ENCODE results near the gene LY6G6C. TPM values are rescaled to one million over a fixed set of nuclear protein-coding genes. Genes with fewer than 3 reads are reported as not detected.

LY6G6C gene
- total and polyA plus RNA-seq, 2 of the 13 experiments (the other 11 are each of a cell fraction or from before 2014, with no cell fraction given): 0.15 TPM; not detected in 1

DNA sequence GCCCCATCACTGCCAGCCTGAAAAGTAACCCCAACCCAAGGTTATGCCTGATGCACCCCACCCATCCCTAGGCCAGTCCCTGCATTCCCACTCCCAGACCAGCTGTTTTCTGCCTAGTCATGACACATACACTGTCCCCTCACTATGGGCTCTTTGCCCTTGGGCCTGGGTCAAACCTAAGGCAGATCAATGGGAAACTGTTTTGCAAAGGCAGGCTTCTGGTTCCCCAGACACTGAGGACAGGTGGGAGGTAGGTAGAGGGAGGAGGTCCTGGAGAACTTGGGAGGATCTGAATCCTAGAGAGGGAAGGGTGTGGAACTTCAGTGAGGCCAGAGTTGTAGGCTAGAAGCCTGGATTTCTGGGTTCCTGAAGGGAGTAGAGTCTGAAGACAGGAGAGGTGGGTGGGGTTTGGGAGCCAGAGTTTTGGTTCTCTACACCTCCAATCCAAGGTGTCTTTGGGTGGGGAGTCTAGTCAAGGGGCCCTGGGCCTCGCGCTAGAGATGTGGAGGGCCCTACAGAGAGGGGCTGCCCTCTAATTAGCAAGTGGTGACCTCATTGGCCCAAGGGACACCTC is 12.8 kb upstream of the LY6G6C start (continued):
- TF ChIP-seq PRDM15 (CRISPR knock-in tag; IDR thresholded peaks at IDR 0.05) (no peak), TRIM22 (IDR thresholded peaks at IDR 0.05) (no peak), SYNCRIP (IDR thresholded peaks at IDR 0.05; ENCODE audit: insufficient read depth, low read depth, low read length) (no peak), GLMP (CRISPR knock-in tag; IDR thresholded peaks at IDR 0.05; ENCODE audit: borderline replicate concordance) (no peak), MAZ (IDR thresholded peaks at IDR 0.05; ENCODE audit: borderline replicate concordance, low read depth, low read length) (no peak), MAZ (CRISPR knock-in tag; IDR thresholded peaks at IDR 0.05; ENCODE audit: low read depth) (0 out of 2 replicates have a peak, but pooled peaks have one; percentile 19), FOSL1 (CRISPR knock-in tag; IDR thresholded peaks at IDR 0.05; ENCODE audit: borderline replicate concordance) (no peak), HMGA1 (CRISPR knock-in tag; conservative IDR thresholded peaks at IDR 0.05) (no peak), NR0B2 (CRISPR knock-in tag; IDR thresholded peaks at IDR 0.05) (0 out of 2 replicates have a peak, but pooled peaks have one; percentile 11), NFE2L1 (CRISPR knock-in tag; IDR thresholded peaks at IDR 0.05; ENCODE audit: borderline replicate concordance) (no peak), PBX3 (CRISPR knock-in tag; IDR thresholded peaks at IDR 0.05; ENCODE audit: borderline replicate concordance) (no peak), ZNF569 (CRISPR knock-in tag; IDR thresholded peaks at IDR 0.05; ENCODE audit: borderline replicate concordance) (no peak), ATF7-NPFF (CRISPR knock-in tag; IDR thresholded peaks at IDR 0.05; ENCODE audit: low read depth) (no peak)
- TF ChIP-seq, protein P1, sequence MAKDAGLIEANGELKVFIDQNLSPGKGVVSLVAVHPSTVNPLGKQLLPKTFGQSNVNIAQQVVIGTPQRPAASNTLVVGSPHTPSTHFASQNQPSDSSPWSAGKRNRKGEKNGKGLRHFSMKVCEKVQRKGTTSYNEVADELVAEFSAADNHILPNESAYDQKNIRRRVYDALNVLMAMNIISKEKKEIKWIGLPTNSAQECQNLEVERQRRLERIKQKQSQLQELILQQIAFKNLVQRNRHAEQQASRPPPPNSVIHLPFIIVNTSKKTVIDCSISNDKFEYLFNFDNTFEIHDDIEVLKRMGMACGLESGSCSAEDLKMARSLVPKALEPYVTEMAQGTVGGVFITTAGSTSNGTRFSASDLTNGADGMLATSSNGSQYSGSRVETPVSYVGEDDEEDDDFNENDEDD (CRISPR knock-in tag; IDR thresholded peaks at IDR 0.05; ENCODE audit: borderline replicate concordance): no peak
- TF ChIP-seq, protein P2, sequence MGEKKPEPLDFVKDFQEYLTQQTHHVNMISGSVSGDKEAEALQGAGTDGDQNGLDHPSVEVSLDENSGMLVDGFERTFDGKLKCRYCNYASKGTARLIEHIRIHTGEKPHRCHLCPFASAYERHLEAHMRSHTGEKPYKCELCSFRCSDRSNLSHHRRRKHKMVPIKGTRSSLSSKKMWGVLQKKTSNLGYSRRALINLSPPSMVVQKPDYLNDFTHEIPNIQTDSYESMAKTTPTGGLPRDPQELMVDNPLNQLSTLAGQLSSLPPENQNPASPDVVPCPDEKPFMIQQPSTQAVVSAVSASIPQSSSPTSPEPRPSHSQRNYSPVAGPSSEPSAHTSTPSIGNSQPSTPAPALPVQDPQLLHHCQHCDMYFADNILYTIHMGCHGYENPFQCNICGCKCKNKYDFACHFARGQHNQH (CRISPR knock-in tag; IDR thresholded peaks at IDR 0.05): no peak
- TF ChIP-seq, protein P3, sequence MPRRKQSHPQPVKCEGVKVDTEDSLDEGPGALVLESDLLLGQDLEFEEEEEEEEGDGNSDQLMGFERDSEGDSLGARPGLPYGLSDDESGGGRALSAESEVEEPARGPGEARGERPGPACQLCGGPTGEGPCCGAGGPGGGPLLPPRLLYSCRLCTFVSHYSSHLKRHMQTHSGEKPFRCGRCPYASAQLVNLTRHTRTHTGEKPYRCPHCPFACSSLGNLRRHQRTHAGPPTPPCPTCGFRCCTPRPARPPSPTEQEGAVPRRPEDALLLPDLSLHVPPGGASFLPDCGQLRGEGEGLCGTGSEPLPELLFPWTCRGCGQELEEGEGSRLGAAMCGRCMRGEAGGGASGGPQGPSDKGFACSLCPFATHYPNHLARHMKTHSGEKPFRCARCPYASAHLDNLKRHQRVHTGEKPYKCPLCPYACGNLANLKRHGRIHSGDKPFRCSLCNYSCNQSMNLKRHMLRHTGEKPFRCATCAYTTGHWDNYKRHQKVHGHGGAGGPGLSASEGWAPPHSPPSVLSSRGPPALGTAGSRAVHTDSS (CRISPR knock-in tag; conservative IDR thresholded peaks at IDR 0.05): no peak

Data from HepG2 (cell line).